ENCODE measurements around the gene CNST. TPM values are rescaled to one million over a fixed set of nuclear protein-coding genes. Genes with fewer than 3 reads are reported as not detected.

The CNST gene
- total RNA-seq, 2 experiments from 2014 or later, result 14.6 to 25.1 TPM

DNA sequence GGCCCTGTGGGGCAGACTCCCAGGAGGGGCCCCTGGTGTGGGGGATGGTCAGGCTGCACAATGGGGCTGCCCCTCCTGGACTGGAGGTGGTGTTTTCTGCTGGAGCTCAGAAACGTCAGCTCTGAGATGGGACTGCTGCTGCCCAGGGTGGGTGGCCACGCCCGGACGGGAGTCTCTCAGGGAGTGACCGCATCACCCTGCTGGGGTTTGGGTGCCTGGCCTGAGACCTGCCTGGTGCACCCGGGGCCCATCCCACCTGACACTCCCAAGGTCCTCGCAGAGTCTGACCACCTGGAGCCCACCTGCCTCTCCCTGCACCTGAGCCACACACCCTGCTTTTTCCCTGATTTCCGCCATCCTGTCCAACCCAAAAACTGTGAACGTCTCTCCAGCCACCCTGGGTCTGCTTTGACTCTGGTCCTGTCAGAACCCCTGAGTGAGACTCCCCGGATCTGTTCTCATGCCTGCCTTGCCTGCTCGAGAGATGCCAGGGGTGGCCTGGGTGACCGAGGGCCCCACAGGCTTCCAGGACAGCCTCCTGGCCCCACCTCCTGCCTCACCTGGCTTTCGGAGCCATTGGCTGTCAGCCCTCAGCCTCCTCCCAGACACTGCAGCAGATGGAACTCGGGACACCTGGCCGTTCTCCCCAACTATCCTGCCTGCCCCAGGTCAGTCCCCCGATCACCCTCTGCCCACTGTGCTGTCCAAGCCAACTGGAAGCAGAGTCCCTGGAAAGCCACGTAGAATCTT lies 47.6 kb upstream of the CNST start:
- H3K9me3 ChIP-seq (ENCODE audit: low read length), result peaks cover 17% of the 10 kb centered on the region; the same call in 1 of the 2 replicates
- H3K27ac ChIP-seq (ENCODE audit: low read depth, low read length, poor library complexity, severe bottlenecking), result no peak overlapping the region
- DNase-seq (ENCODE audit: low spot score), result no peak
- H3K4me2 ChIP-seq (ENCODE audit: low read length), result no peak overlapping the region
- H3K9me2 ChIP-seq (ENCODE audit: insufficient read depth, low read length), result no peaks in the 10 kb centered on the region
- ChIA-PET CTCF (ENCODE audit: unreplicated experiment) (no interaction called here), POLR2A (no interaction called here)
- no peaks in the 10 kb centered on the region for H3K4me1 ChIP-seq (ENCODE audit: insufficient read depth, low read length, poor library complexity, severe bottlenecking)
- intact Hi-C loops (cut with micrococcal nuclease; ENCODE audit: unreplicated experiment), result no loop called here
- H2AFZ ChIP-seq (ENCODE audit: low read length), result no peak overlapping the region
- no peaks in the 10 kb centered on the region for H4K20me1 ChIP-seq (ENCODE audit: insufficient read depth, low read length)
- H3K79me2 ChIP-seq (ENCODE audit: insufficient read depth, low read depth, low read length), result no peaks in the 10 kb centered on the region
- no peak overlapping the region for H3K4me3 ChIP-seq (ENCODE audit: low read depth, low read length, poor library complexity, severe bottlenecking)
- no peak for TF ChIP-seq EZH2phosphoT487 (IDR thresholded peaks at IDR 0.05; ENCODE audit: borderline replicate concordance, low read depth, low read length)
- TF ChIP-seq, protein P1, sequence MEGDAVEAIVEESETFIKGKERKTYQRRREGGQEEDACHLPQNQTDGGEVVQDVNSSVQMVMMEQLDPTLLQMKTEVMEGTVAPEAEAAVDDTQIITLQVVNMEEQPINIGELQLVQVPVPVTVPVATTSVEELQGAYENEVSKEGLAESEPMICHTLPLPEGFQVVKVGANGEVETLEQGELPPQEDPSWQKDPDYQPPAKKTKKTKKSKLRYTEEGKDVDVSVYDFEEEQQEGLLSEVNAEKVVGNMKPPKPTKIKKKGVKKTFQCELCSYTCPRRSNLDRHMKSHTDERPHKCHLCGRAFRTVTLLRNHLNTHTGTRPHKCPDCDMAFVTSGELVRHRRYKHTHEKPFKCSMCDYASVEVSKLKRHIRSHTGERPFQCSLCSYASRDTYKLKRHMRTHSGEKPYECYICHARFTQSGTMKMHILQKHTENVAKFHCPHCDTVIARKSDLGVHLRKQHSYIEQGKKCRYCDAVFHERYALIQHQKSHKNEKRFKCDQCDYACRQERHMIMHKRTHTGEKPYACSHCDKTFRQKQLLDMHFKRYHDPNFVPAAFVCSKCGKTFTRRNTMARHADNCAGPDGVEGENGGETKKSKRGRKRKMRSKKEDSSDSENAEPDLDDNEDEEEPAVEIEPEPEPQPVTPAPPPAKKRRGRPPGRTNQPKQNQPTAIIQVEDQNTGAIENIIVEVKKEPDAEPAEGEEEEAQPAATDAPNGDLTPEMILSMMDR (conservative IDR thresholded peaks at IDR 0.05; ENCODE audit: low read length), result no peak
- no TSS peak for BruUV-seq (replicated peaks)
- no peaks in the 10 kb centered on the region for H3K36me3 ChIP-seq (ENCODE audit: insufficient read depth, low read length)

DNA sequence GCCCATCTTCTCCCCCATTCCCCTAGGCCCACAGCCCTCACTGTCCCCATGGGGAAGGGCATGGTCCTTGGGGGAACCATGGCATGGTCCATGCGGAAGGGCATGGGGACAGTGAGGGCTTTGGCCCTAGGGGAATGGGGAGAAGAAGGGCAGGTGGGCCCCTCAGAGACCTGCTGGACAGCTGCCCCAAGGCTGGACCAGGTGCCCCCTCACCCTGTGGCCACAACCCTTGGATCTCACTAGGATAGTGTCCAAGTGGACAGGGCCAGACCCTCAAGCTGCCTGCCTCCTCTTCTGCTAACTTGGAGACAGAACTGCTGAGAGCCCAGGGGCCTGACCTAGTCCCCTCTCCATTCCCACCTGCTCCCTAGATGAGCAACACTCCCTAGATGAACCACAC lies 46.7 kb upstream of the CNST start:
- ChIA-PET POLR2A (no interaction called here), CTCF (ENCODE audit: unreplicated experiment) (no interaction called here)
- Histone ChIP-seq H3K79me2 (ENCODE audit: insufficient read depth, low read depth, low read length) (no peaks in the 10 kb centered on the region), H4K20me1 (ENCODE audit: insufficient read depth, low read length) (no peaks in the 10 kb centered on the region), H3K4me3 (ENCODE audit: low read depth, low read length, poor library complexity, severe bottlenecking) (no peak overlapping the region), H3K9me2 (ENCODE audit: insufficient read depth, low read length) (no peaks in the 10 kb centered on the region), H3K9me3 (ENCODE audit: low read length) (peaks cover 17% of the 10 kb centered on the region; the same call in 1 of the 2 replicates), H3K4me2 (ENCODE audit: low read length) (no peak overlapping the region), H2AFZ (ENCODE audit: low read length) (no peak overlapping the region), H3K27ac (ENCODE audit: low read depth, low read length, poor library complexity, severe bottlenecking) (no peak overlapping the region), H3K36me3 (ENCODE audit: insufficient read depth, low read length) (no peaks in the 10 kb centered on the region), H3K4me1 (ENCODE audit: insufficient read depth, low read length, poor library complexity, severe bottlenecking) (no peaks in the 10 kb centered on the region)
- intact Hi-C loops (cut with micrococcal nuclease; ENCODE audit: unreplicated experiment), result no loop called here
- TF ChIP-seq, protein P1 (conservative IDR thresholded peaks at IDR 0.05; ENCODE audit: low read length), result no peak
- TF ChIP-seq EZH2phosphoT487 (IDR thresholded peaks at IDR 0.05; ENCODE audit: borderline replicate concordance, low read depth, low read length), result no peak
- DNase-seq (ENCODE audit: low spot score), result no peak
- no TSS peak for BruUV-seq (replicated peaks)

DNA sequence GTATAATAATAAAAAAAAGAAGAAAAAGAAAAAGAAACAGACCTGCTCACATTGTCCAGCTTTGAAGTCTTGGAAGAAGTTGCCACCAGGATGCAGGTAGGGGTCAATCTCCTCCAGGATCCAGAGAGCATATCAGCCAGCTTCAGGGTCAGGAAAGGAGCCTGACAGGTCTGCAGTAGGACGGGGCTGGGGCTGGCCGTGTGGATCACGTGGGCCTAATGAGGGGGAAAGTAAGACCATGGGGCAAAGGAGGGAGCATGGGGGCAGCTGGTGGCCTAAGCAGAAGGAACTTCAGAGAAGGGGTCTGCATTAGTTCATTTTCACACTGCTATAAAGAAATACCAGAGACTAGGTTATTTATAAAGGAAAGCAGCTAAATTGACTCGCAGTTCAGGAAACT lies 39.9 kb upstream of the CNST start:
- TF ChIP-seq, protein P1 (conservative IDR thresholded peaks at IDR 0.05; ENCODE audit: low read length), result no peak
- TF ChIP-seq EZH2phosphoT487 (IDR thresholded peaks at IDR 0.05; ENCODE audit: borderline replicate concordance, low read depth, low read length), result no peak
- intact Hi-C loops (cut with micrococcal nuclease; ENCODE audit: unreplicated experiment), result no loop called here
- no peak for DNase-seq (ENCODE audit: low spot score)
- H3K27ac ChIP-seq (ENCODE audit: low read depth, low read length, poor library complexity, severe bottlenecking), result no peak overlapping the region
- no TSS peak for BruUV-seq (replicated peaks)
- no peaks in the 10 kb centered on the region for H3K9me3 ChIP-seq (ENCODE audit: low read length)
- H4K20me1 ChIP-seq (ENCODE audit: insufficient read depth, low read length), result no peaks in the 10 kb centered on the region
- no peak overlapping the region for H3K4me2 ChIP-seq (ENCODE audit: low read length)
- CTCF ChIA-PET (ENCODE audit: unreplicated experiment), result no interaction called here
- no peaks in the 10 kb centered on the region for H3K36me3 ChIP-seq (ENCODE audit: insufficient read depth, low read length)
- H3K4me1 ChIP-seq (ENCODE audit: insufficient read depth, low read length, poor library complexity, severe bottlenecking), result peaks cover 11% of the 10 kb centered on the region
- no peaks in the 10 kb centered on the region for H3K9me2 ChIP-seq (ENCODE audit: insufficient read depth, low read length)
- H3K4me3 ChIP-seq (ENCODE audit: low read depth, low read length, poor library complexity, severe bottlenecking), result no peak overlapping the region
- POLR2A ChIA-PET, result interaction anchor here (0.6 to 0.8 kb wide), 3 partner anchors 20 to 234 kb away, joined by 3 to 4 read pairs (median 3); no protein-coding TSS in a partner anchor
- H2AFZ ChIP-seq (ENCODE audit: low read length), result no peak overlapping the region
- H3K79me2 ChIP-seq (ENCODE audit: insufficient read depth, low read depth, low read length), result no peaks in the 10 kb centered on the region

Data from OCI-LY7 (cell line).